Astrocyte (in vitro differentiated cells and primary cell): Measurements from ENCODE around the gene CDYL. TPM values are rescaled to one million over a fixed set of nuclear protein-coding genes. Genes with fewer than 3 reads are reported as not detected.

Experiments used
- DNase-seq: peaks from one replicate; pipeline ENCODE4 v3.0.0-alpha.2; 2010; ENCODE audit warnings: low read depth
- FAIRE-seq: peaks from 2 replicates; lab custom pipeline; 2011; peaks lifted over from hg19 to GRCh38; lab: Jason Lieb, UNC
- H2AFZ ChIP-seq: 2 replicates; pipeline ENCODE4 v1.6.0; 2012; ENCODE audit warnings: low read depth, low read length, inconsistent platforms
- H3K27ac ChIP-seq: 2 replicates; pipeline ENCODE4 v1.5.1; 2011; ENCODE audit warnings: low read depth, low read length, inconsistent platforms
- H3K27me3 ChIP-seq: 2 replicates; pipeline ENCODE4 v1.6.0; 2011; ENCODE audit warnings: low read length, inconsistent platforms; ENCODE audit not compliant: insufficient read depth
- H3K36me3 ChIP-seq: 2 replicates; pipeline ENCODE4 v1.5.1; 2011; ENCODE audit warnings: low read length, inconsistent platforms; ENCODE audit not compliant: insufficient read depth
- H3K4me1 ChIP-seq: 2 replicates; pipeline ENCODE4 v1.5.1; 2011; ENCODE audit warnings: low read length, inconsistent platforms; ENCODE audit not compliant: insufficient read depth
- H3K4me2 ChIP-seq: 2 replicates; pipeline ENCODE4 v1.6.0; 2012; ENCODE audit warnings: low read length, inconsistent platforms
- H3K4me3 ChIP-seq: 2 replicates; pipeline ENCODE4 v1.5.1; 2011; ENCODE audit warnings: low read depth, mild to moderate bottlenecking, low read length, inconsistent platforms; ENCODE audit not compliant: insufficient read depth
- H3K79me2 ChIP-seq: 2 replicates; pipeline ENCODE4 v1.6.0; 2012; ENCODE audit warnings: mild to moderate bottlenecking, low read length, inconsistent platforms; ENCODE audit not compliant: insufficient read depth
- H3K9ac ChIP-seq: 2 replicates; pipeline ENCODE4 v1.6.0; 2012; ENCODE audit warnings: mild to moderate bottlenecking, low read length, inconsistent platforms
- H3K9me3 ChIP-seq: 2 replicates; pipeline ENCODE4 v1.5.1; 2012; ENCODE audit warnings: low read depth, mild to moderate bottlenecking, low read length, inconsistent platforms; ENCODE audit not compliant: insufficient read depth
- H4K20me1 ChIP-seq: 2 replicates; pipeline ENCODE4 v1.6.0; 2012; ENCODE audit warnings: low read length, inconsistent platforms; ENCODE audit not compliant: insufficient read depth
- H3K27ac Mint-ChIP-seq: one replicate; pipeline ENCODE4 v1.8.0; 2021; ENCODE audit warnings: mild to moderate bottlenecking, mixed read lengths; ENCODE audit not compliant: unreplicated experiment
- H3K27me3 Mint-ChIP-seq: one replicate; pipeline ENCODE4 v1.8.0; 2021; ENCODE audit warnings: low read depth, mixed read lengths; ENCODE audit not compliant: unreplicated experiment
- H3K36me3 Mint-ChIP-seq: one replicate; pipeline ENCODE4 v1.8.0; 2021; ENCODE audit warnings: low read depth, mixed read lengths; ENCODE audit not compliant: unreplicated experiment
- H3K4me1 Mint-ChIP-seq: one replicate; pipeline ENCODE4 v1.8.0; 2021; ENCODE audit warnings: low read depth, mixed read lengths; ENCODE audit not compliant: unreplicated experiment
- H3K4me3 Mint-ChIP-seq: one replicate; pipeline ENCODE4 v1.8.0; 2021; ENCODE audit warnings: mild to moderate bottlenecking, moderate library complexity, mixed read lengths; ENCODE audit not compliant: unreplicated experiment
- H3K9me3 Mint-ChIP-seq: one replicate; pipeline ENCODE4 v1.8.0; 2021; ENCODE audit warnings: mild to moderate bottlenecking, mixed read lengths; ENCODE audit not compliant: unreplicated experiment
- CTCF ChIP-seq: IDR thresholded peaks from 2 replicates; pipeline ENCODE4 v1.5.1; 2011; ENCODE audit warnings: low read depth, mild to moderate bottlenecking, inconsistent platforms, low read length, moderate library complexity; ENCODE audit not compliant: insufficient read depth
- EZH2 ChIP-seq: IDR thresholded peaks from 2 replicates; pipeline ENCODE4 v1.6.1; 2012; ENCODE audit warnings: mild to moderate bottlenecking, low read length, inconsistent platforms; ENCODE audit not compliant: insufficient read depth
- total RNA-seq: library from RNA; stranded (reverse); gene quantifications from 2 replicates; pipeline ENCODE4 v1.2.1, GENCODE V29; 2021

CDYL gene
- total RNA-seq, 1 donor from 2014 or later: 87.1 TPM

- H3K9me3 ChIP-seq: no peaks in the 10 kb centered on the region
- H3K4me1 Mint-ChIP-seq: peaks cover 11% of the 10 kb centered on the region
- H3K79me2 ChIP-seq: peaks cover 13% of the 10 kb centered on the region
These were observed 131.9 kb downstream of the CDYL start for GRCh38 chr6:4908062-4908461.

GRCh38 chr6:4909063-4909706 lies 133.0 kb downstream of the CDYL start:
- Mint-ChIP-seq H3K27ac (no peak overlapping the region), H3K4me1 (peaks cover 15% of the 10 kb centered on the region), H3K9me3 (no peaks in the 10 kb centered on the region), H3K27me3 (no peaks in the 10 kb centered on the region), H3K4me3 (no peak overlapping the region), H3K36me3 (peaks cover 10% of the 10 kb centered on the region)
- H3K9me3 ChIP-seq: no peaks in the 10 kb centered on the region
- H3K9ac ChIP-seq: no peak overlapping the region
- H3K36me3 ChIP-seq: no peaks in the 10 kb centered on the region
- H3K4me2 ChIP-seq: no peak overlapping the region
- no peak overlapping the region for H2AFZ ChIP-seq
- no peak overlapping the region for H3K4me3 ChIP-seq
- H3K4me1 ChIP-seq: no peaks in the 10 kb centered on the region
- H3K27me3 ChIP-seq: no peaks in the 10 kb centered on the region
- no peak overlapping the region for H3K27ac ChIP-seq
- DNase-seq: no peak
- peaks cover 13% of the 10 kb centered on the region for H3K79me2 ChIP-seq
- no peak for TF ChIP-seq EZH2
- no peak for TF ChIP-seq CTCF
- peaks cover 46% of the 10 kb centered on the region for H4K20me1 ChIP-seq
- no peak for FAIRE-seq

More at GRCh38 chr6:4908062-4908461, 131.9 kb downstream of the CDYL start:
- Histone ChIP-seq H3K27me3 (no peaks in the 10 kb centered on the region), H3K4me1 (no peaks in the 10 kb centered on the region), H3K27ac (no peak overlapping the region), H4K20me1 (peaks cover 39% of the 10 kb centered on the region), H3K4me2 (no peak overlapping the region), H3K36me3 (no peaks in the 10 kb centered on the region), H2AFZ (no peak overlapping the region), H3K9ac (no peak overlapping the region), H3K4me3 (no peak overlapping the region)
- DNase-seq (no peak), FAIRE-seq (no peak)
- Mint-ChIP-seq H3K4me3 (no peak overlapping the region), H3K36me3 (peaks cover 11% of the 10 kb centered on the region), H3K27me3 (no peaks in the 10 kb centered on the region), H3K27ac (no peak overlapping the region), H3K9me3 (no peaks in the 10 kb centered on the region)
- TF ChIP-seq CTCF (no peak), EZH2 (no peak)
